ENCODE measurements around the gene DIP2B. TPM values are rescaled to one million over a fixed set of nuclear protein-coding genes. Genes with fewer than 3 reads are reported as not detected.
A peak's percentile ranks its signal among the peaks of the same experiment; 100 is the strongest.

DIP2B gene
- total RNA-seq, 6 experiments from 2014 or later = 11.1 to 24.0 (median 14.8) TPM

DNA sequence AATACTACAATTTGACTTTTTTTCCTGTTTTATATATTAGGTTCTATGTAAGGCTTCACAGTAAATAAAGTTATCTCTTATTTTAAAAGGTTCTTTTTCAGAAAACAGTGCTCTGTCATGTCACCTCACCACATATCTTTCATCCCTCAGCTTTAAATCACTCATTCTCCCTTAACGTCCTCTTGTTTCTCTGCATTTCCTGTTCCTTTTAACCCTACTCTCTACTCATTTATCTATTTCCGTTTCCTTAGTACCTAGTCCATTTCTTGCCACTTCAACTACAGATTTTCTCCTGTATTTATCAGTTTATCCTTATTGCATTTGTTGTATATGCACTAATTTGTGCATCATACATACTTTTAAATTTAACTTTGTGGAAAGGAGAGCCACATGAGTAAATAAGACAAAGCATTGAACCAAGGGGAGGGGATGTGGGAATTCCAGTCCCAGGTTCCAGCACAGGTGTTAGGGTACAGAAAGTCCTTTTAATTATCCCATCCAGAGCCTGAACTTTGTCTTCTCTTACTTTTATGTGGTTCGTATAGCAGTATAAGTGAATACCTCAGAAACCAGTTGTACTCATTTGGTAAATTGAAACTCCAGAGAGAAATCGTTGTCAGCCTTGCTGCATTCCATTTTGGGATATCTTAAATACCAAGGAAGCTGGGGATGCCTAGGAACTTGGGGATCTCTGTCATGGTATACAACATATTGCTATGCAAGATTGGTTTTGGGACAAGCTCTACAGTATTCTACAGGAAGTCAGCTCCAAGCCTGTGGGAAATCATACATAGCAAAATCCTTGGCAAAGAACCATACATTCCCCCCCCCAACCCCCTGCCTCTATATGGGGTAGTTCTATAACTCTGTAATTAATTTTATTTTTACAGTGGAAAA is 120.5 kb downstream of the DIP2B start:
- no peak for TF ChIP-seq POLR2A (IDR thresholded peaks at IDR 0.05)
- TF ChIP-seq CTCF (IDR thresholded peaks at IDR 0.05) = no peak
- intact Hi-C loops (cut with DNase I) = loop anchor here in 1 of 2 donors (10.0 kb wide), 1 partner anchor 110 kb away; no protein-coding TSS in a partner anchor

DNA sequence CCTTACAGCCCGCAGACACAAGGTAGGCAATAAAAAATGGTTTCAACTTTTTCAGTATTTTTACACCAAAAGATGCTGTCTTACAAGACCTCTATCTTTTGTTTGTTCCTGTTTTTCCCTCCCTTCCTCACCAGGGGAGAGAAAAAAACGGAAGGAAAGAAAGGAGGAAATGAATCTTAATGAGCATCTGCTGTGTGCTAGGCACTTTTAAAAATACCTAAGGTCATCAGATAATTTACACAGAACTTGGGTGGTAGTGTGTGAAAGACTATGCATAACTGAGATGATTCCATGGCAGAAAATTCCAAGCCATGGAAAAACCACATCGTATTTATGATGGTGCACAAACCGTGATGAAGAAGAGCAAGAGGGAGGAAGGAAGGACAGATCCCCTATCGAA is 121.2 kb downstream of the DIP2B start:
- ATAC-seq (peak in 3 of 4 donors; percentile 12 to 38 (median 23)), DNase-seq (no peak)
- Histone ChIP-seq H3K4me3 (no peak overlapping the region), H3K4me1 (peaks cover 0 to 26% (median 6%) of the 10 kb centered on the region in 4 donors), H3K9me3 (no peaks in the 10 kb centered on the region), H3K36me3 (peaks cover 0 to 5% (median 2%) of the 10 kb centered on the region in 4 donors), H3K27ac (no peak overlapping the region), H3K27me3 (no peaks in the 10 kb centered on the region)
- intact Hi-C loops (cut with DNase I) = loop anchor here in 1 of 2 donors (10.0 kb wide), 1 partner anchor 111 kb away; no protein-coding TSS in a partner anchor
- WGBS (ENCODE audit: insufficient coverage, low coverage, low lambda C conversion rate, missing lambda C conversion rate) = 72% methylated on average over 5 of the region's 5 CpGs
- TF ChIP-seq CTCF (IDR thresholded peaks at IDR 0.05) (no peak), POLR2A (IDR thresholded peaks at IDR 0.05) (no peak)

More for the DNA sequence above, 120.5 kb downstream of the DIP2B start:
- H3K27ac ChIP-seq = no peak overlapping the region
- peaks cover 0 to 32% (median 6%) of the 10 kb centered on the region in 4 donors for H3K4me1 ChIP-seq
- H3K4me3 ChIP-seq = no peak overlapping the region
- H3K9me3 ChIP-seq = no peaks in the 10 kb centered on the region
- no peaks in the 10 kb centered on the region for H3K27me3 ChIP-seq
- peaks cover 0 to 3% (median 0%) of the 10 kb centered on the region in 4 donors for H3K36me3 ChIP-seq
- 61% methylated on average over 4 of the region's 4 CpGs for WGBS (ENCODE audit: insufficient coverage, low coverage, low lambda C conversion rate, missing lambda C conversion rate)
- ATAC-seq (no peak), DNase-seq (no peak)

DNA sequence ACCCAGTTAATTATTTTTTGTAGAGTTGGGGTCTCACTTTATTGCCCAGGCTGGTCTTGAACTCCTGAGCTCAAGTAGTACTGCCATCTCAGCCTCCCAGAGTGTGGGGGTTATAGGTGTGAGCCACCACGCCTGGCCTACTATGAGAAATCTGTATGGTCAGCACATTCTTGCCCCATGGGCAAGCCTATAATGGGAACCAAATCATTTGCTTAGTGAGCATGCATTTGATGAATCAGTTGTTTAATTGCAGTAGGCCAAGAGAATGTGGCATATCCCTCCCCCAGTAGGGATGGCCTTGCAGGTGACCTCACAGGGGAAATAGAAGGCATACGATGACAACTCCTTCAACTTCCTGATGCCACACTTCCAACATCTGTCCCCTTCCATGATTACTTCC is 122.7 kb downstream of the DIP2B start:
- no peak for ATAC-seq
- Histone ChIP-seq H3K9me3 (no peaks in the 10 kb centered on the region), H3K27ac (no peak overlapping the region), H3K4me3 (no peak overlapping the region), H3K27me3 (no peaks in the 10 kb centered on the region), H3K36me3 (peaks cover 0 to 7% (median 2%) of the 10 kb centered on the region in 4 donors), H3K4me1 (peaks cover 0 to 12% (median 6%) of the 10 kb centered on the region in 4 donors)
- TF ChIP-seq CTCF (IDR thresholded peaks at IDR 0.05) (no peak), POLR2A (IDR thresholded peaks at IDR 0.05) (no peak)
- no peak for DNase-seq
- intact Hi-C loops (cut with DNase I) = loop anchor here in 1 of 2 donors (10.0 kb wide), 1 partner anchor 113 kb away; no protein-coding TSS in a partner anchor
- 75% methylated on average over 1 of the region's 2 CpGs for WGBS (ENCODE audit: insufficient coverage, low coverage, low lambda C conversion rate, missing lambda C conversion rate)

DNA sequence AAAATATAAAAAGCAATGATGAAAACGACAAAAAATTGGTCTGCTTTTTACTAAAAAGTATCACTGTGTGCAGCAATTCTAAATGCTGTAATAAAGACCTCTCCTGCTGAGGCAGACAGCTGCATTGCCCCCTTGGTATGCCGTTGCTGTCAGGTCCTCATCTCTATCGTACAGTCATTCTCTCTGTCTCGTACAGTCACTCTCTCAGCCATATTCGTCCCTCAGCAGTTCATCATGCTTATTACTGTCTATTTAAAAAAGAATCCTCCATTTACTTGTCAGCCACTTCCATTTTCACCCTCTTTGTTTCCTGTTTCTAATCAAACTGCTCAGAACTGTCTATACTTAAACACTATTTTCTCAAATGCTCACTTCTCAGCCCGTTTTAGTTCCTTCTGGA is 123.6 kb downstream of the DIP2B start:
- Histone ChIP-seq H3K27ac (no peak overlapping the region), H3K9me3 (no peaks in the 10 kb centered on the region), H3K4me3 (no peak overlapping the region), H3K4me1 (peaks cover 0 to 11% (median 5%) of the 10 kb centered on the region in 4 donors), H3K36me3 (peaks cover 0 to 7% (median 2%) of the 10 kb centered on the region in 4 donors), H3K27me3 (no peaks in the 10 kb centered on the region)
- intact Hi-C loops (cut with DNase I) = loop anchor here in 1 of 2 donors (10.0 kb wide), 1 partner anchor 114 kb away; no protein-coding TSS in a partner anchor
- DNase-seq (no peak), ATAC-seq (no peak)
- TF ChIP-seq POLR2A (IDR thresholded peaks at IDR 0.05) (no peak), CTCF (IDR thresholded peaks at IDR 0.05) (no peak)
- WGBS (ENCODE audit: insufficient coverage, low coverage, low lambda C conversion rate, missing lambda C conversion rate) = 89% methylated on average over 5 of the region's 6 CpGs
